H9 (cell line): Measurements from ENCODE around the gene ABCA4. TPM values are rescaled to one million over a fixed set of nuclear protein-coding genes. Genes with fewer than 3 reads are reported as not detected.

Experiments
- DNase-seq: peaks from one replicate; pipeline ENCODE4 v3.0.0-alpha.2; 2017
- H2AFZ ChIP-seq: one replicate; pipeline ENCODE4 v1.6.1; 2013; ENCODE audit warnings: mild to moderate bottlenecking, low read length, control low read depth, moderate library complexity
- H2AK5ac ChIP-seq: 2 replicates; pipeline ENCODE4 v1.6.1; 2013; ENCODE audit warnings: low read length, control low read depth, mixed read lengths; ENCODE audit not compliant: insufficient read length
- H2BK120ac ChIP-seq: one replicate; pipeline ENCODE4 v1.6.1; 2013; ENCODE audit warnings: low read depth, mild to moderate bottlenecking, low read length, control low read depth, inconsistent platforms; ENCODE audit not compliant: poor library complexity, severe bottlenecking
- H2BK12ac ChIP-seq: 2 replicates; pipeline ENCODE4 v1.6.1; 2013; ENCODE audit warnings: low read length, control low read depth, mixed read lengths, low read depth; ENCODE audit not compliant: insufficient read length
- H2BK15ac ChIP-seq: 2 replicates; pipeline ENCODE4 v1.6.1; 2013; ENCODE audit warnings: low read depth, low read length, control low read depth
- H2BK20ac ChIP-seq: one replicate; pipeline ENCODE4 v1.6.1; 2013; ENCODE audit warnings: low read depth, mild to moderate bottlenecking, low read length, control low read depth, inconsistent platforms; ENCODE audit not compliant: poor library complexity, severe bottlenecking
- H2BK5ac ChIP-seq: 2 replicates; pipeline ENCODE4 v1.6.1; 2013; ENCODE audit warnings: low read length, control low read depth, mixed read lengths; ENCODE audit not compliant: insufficient read length
- H3K14ac ChIP-seq: 2 replicates; pipeline ENCODE4 v1.6.1; 2013; ENCODE audit warnings: low read length, control low read depth; ENCODE audit not compliant: insufficient read depth
- H3K18ac ChIP-seq: 2 replicates; pipeline ENCODE4 v1.6.1; 2013; ENCODE audit warnings: low read depth, mild to moderate bottlenecking, mixed read lengths, low read length, control low read depth; ENCODE audit not compliant: insufficient read length
- H3K23ac ChIP-seq: 2 replicates; pipeline ENCODE4 v1.6.1; 2013; ENCODE audit warnings: low read length, control low read depth, mixed read lengths, low read depth; ENCODE audit not compliant: insufficient read length
- H3K23me2 ChIP-seq: 2 replicates; pipeline ENCODE4 v1.6.1; 2013; ENCODE audit warnings: low read depth, mild to moderate bottlenecking, mixed read lengths, low read length, control low read depth; ENCODE audit not compliant: insufficient read length, poor library complexity, severe bottlenecking
- H3K27ac ChIP-seq: 2 replicates; pipeline ENCODE4 v1.5.1; 2013; ENCODE audit warnings: low read length, control low read depth, mixed read lengths, low read depth; ENCODE audit not compliant: insufficient read length
- H3K27me3 ChIP-seq: 2 replicates; pipeline ENCODE4 v1.6.1; 2013; ENCODE audit warnings: low read length, control low read depth, inconsistent platforms; ENCODE audit not compliant: insufficient read depth
- H3K4ac ChIP-seq: 2 replicates; pipeline ENCODE4 v1.6.1; 2013; ENCODE audit warnings: low read depth, mild to moderate bottlenecking, control low read depth, inconsistent platforms, low read length, moderate library complexity
- H3K4me1 ChIP-seq: 2 replicates; pipeline ENCODE4 v1.6.1; 2013; ENCODE audit warnings: low read length, control low read depth, inconsistent platforms; ENCODE audit not compliant: insufficient read depth
- H3K4me2 ChIP-seq: 2 replicates; pipeline ENCODE4 v1.6.1; 2013; ENCODE audit warnings: low read length, control low read depth, mixed read lengths; ENCODE audit not compliant: insufficient read length, insufficient read depth
- H3K56ac ChIP-seq: 2 replicates; pipeline ENCODE4 v1.6.1; 2013; ENCODE audit warnings: low read depth, mild to moderate bottlenecking, mixed read lengths, low read length, control low read depth; ENCODE audit not compliant: insufficient read length
- H3K79me1 ChIP-seq: 2 replicates; pipeline ENCODE4 v1.6.1; 2013; ENCODE audit warnings: low read depth, mild to moderate bottlenecking, moderate library complexity, low read length, control low read depth, inconsistent platforms; ENCODE audit not compliant: insufficient read depth, poor library complexity, severe bottlenecking
- H3K79me2 ChIP-seq: 2 replicates; pipeline ENCODE4 v1.6.1; 2013; ENCODE audit warnings: low read length, control low read depth, inconsistent platforms; ENCODE audit not compliant: insufficient read depth
- H3K9ac ChIP-seq: 2 replicates; pipeline ENCODE4 v1.6.1; 2013; ENCODE audit warnings: low read length, control low read depth, mixed read lengths; ENCODE audit not compliant: insufficient read length; ENCODE audit errors: extremely low read depth
- H3K9me3 ChIP-seq: one replicate; pipeline ENCODE4 v1.6.1; 2013; ENCODE audit warnings: low read depth, low read length, inconsistent platforms; ENCODE audit not compliant: control insufficient read depth
- H3T11ph ChIP-seq: one replicate; pipeline ENCODE4 v1.6.1; 2013; ENCODE audit warnings: mild to moderate bottlenecking, low read length, control low read depth, inconsistent platforms
- H4K20me1 ChIP-seq: one replicate; pipeline ENCODE4 v1.6.1; 2013; ENCODE audit not compliant: control insufficient read depth, insufficient read length, insufficient read depth
- H4K5ac ChIP-seq: 2 replicates; pipeline ENCODE4 v1.6.1; 2013; ENCODE audit warnings: low read depth, mild to moderate bottlenecking, mixed read lengths, low read length, control low read depth; ENCODE audit not compliant: insufficient read length
- H4K8ac ChIP-seq: replicated peaks from 2 replicates; pipeline ENCODE4 v1.6.1; 2013; ENCODE audit warnings: low read length, control low read depth, mixed read lengths, low read depth; ENCODE audit not compliant: insufficient read length
- H4K91ac ChIP-seq: 2 replicates; pipeline ENCODE4 v1.6.1; 2013; ENCODE audit warnings: low read depth, mild to moderate bottlenecking, moderate library complexity, mixed read lengths, low read length, control low read depth; ENCODE audit not compliant: insufficient read length
- H3K27ac Mint-ChIP-seq, 3 experiments: 2 replicates in 2 of 3; 3 replicates in 1 of 3; pipeline ENCODE4 v1.8.0; 2020 to 2021; ENCODE audit warnings: mixed read lengths in 3 of 3, mild to moderate bottlenecking in 1 of 3, moderate library complexity in 1 of 3
- H3K27me3 Mint-ChIP-seq: 2 replicates; pipeline ENCODE4 v1.8.0; 2021; ENCODE audit warnings: low read depth, mild to moderate bottlenecking, moderate library complexity, mixed read lengths
- H3K36me3 Mint-ChIP-seq, 3 experiments: 2 replicates in 2 of 3; 3 replicates in 1 of 3; pipeline ENCODE4 v1.8.0; 2020 to 2021; ENCODE audit warnings: low read depth in 3 of 3, mixed read lengths in 3 of 3; ENCODE audit not compliant: insufficient read depth in 1 of 3
- H3K4me1 Mint-ChIP-seq, 2 experiments: 2 replicates each; pipeline ENCODE4 v1.8.0; 2020; ENCODE audit warnings: mixed read lengths in 2 of 2
- H3K4me3 Mint-ChIP-seq, 2 experiments: 2 replicates in 1 of 2; 3 replicates in 1 of 2; pipeline ENCODE4 v1.8.0; 2020 to 2021; ENCODE audit warnings: mild to moderate bottlenecking in 2 of 2, mixed read lengths in 2 of 2, moderate library complexity in 1 of 2
- H3K9me3 Mint-ChIP-seq, 2 experiments: 2 replicates in 1 of 2; 3 replicates in 1 of 2; pipeline ENCODE4 v1.8.0; 2020; ENCODE audit warnings: mild to moderate bottlenecking in 2 of 2, mixed read lengths in 2 of 2, moderate library complexity in 1 of 2
- WGBS: extraction: QIAGEN DNeasy Blood & Tissue Kit; methylation state at CpG from one replicate; pipeline ENCODE4 v1.1.7; 2013; ENCODE audit warnings: missing lambda C conversion rate, low lambda C conversion rate, mixed read lengths; ENCODE audit not compliant: insufficient read length; ENCODE audit errors: extremely low coverage; 5-methylcytosine and 5-hydroxymethylcytosine counted together
- total RNA-seq: library from RNA; stranded (reverse); gene quantifications from 2 replicates; pipeline ENCODE4 v1.2.1, GENCODE V29; 2021
- TF ChIP-seq, protein P1 (sequence below): fragments of 200-600 bp; sonication (generic); conservative IDR thresholded peaks from 3 replicates; pipeline ENCODE4 v1.8.0; 2021; ENCODE audit warnings: antibody characterized with exemption, mild to moderate bottlenecking

The ABCA4 gene
- total RNA-seq, 1 experiment from 2014 or later, result not detected

DNA sequence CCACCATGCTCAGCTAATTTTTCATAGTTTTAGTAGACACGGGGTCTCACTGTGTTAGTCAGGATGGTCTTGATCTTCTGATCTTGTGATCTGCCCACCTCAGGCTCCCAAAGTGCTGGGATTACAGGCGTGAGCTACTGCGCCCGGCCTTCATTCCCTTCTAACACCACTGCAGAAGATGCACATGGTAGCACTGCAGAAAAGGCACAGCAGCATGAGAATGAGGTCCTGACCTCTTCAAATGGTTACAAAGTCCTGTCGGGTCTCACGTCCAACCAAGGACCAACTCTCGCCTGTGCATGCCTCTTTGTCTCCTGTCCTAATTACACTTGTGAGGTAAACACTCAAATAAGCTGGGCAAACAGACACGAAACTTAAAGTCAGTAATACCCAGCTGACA, 128.8 kb downstream of the ABCA4 start:
- no peaks in the 10 kb centered on the region for H3K9me3 ChIP-seq
- H3T11ph ChIP-seq, result no peak overlapping the region
- no peak overlapping the region for H2BK20ac ChIP-seq
- H3K79me1 ChIP-seq, result no peaks in the 10 kb centered on the region
- H3K9me3 Mint-ChIP-seq, result no peaks in the 10 kb centered on the region
- no peak overlapping the region for H3K27ac ChIP-seq
- no peak overlapping the region for H3K18ac ChIP-seq
- no peaks in the 10 kb centered on the region; a peak in 2 of 4 replicates for H3K4me1 Mint-ChIP-seq
- H3K79me2 ChIP-seq, result no peaks in the 10 kb centered on the region
- no peak overlapping the region for H4K91ac ChIP-seq
- no peak overlapping the region for H2BK120ac ChIP-seq
- H4K8ac ChIP-seq, result no peak overlapping the region
- WGBS, result no CpG with 5 or more reads among the region's 8 CpGs
- no peak overlapping the region for H2AFZ ChIP-seq
- H4K20me1 ChIP-seq, result no peaks in the 10 kb centered on the region
- H3K27me3 ChIP-seq, result no peaks in the 10 kb centered on the region
- no peak overlapping the region for H3K56ac ChIP-seq
- no peaks in the 10 kb centered on the region for H3K4me1 ChIP-seq
- H3K4me3 Mint-ChIP-seq, result no peak overlapping the region
- H2AK5ac ChIP-seq, result no peak overlapping the region
- TF ChIP-seq, protein P1, sequence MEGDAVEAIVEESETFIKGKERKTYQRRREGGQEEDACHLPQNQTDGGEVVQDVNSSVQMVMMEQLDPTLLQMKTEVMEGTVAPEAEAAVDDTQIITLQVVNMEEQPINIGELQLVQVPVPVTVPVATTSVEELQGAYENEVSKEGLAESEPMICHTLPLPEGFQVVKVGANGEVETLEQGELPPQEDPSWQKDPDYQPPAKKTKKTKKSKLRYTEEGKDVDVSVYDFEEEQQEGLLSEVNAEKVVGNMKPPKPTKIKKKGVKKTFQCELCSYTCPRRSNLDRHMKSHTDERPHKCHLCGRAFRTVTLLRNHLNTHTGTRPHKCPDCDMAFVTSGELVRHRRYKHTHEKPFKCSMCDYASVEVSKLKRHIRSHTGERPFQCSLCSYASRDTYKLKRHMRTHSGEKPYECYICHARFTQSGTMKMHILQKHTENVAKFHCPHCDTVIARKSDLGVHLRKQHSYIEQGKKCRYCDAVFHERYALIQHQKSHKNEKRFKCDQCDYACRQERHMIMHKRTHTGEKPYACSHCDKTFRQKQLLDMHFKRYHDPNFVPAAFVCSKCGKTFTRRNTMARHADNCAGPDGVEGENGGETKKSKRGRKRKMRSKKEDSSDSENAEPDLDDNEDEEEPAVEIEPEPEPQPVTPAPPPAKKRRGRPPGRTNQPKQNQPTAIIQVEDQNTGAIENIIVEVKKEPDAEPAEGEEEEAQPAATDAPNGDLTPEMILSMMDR, result no peak
- no peak overlapping the region for H3K27ac Mint-ChIP-seq
- H3K23me2 ChIP-seq, result no peaks in the 10 kb centered on the region
- no peak overlapping the region for H2BK12ac ChIP-seq
- no peak overlapping the region for H3K4me2 ChIP-seq
- 0 out of 2 replicates have a peak, but pooled peaks cover 2% of the 10 kb centered on the region for H3K27me3 Mint-ChIP-seq
- H3K4ac ChIP-seq, result no peak overlapping the region
- no peak for DNase-seq
- no peak overlapping the region for H2BK15ac ChIP-seq
- no peak overlapping the region for H3K14ac ChIP-seq
- no peak overlapping the region for H2BK5ac ChIP-seq
- no peak overlapping the region for H4K5ac ChIP-seq
- H3K9ac ChIP-seq, result no peak overlapping the region
- no peaks in the 10 kb centered on the region for H3K36me3 Mint-ChIP-seq
- no peak overlapping the region for H3K23ac ChIP-seq
